CD4-positive, alpha-beta T cell treated with Interleukin-6 at 100 ng/mL for 8 hours (primary cell): Measurements from ENCODE around the gene AVEN.

Experiments
- DNase-seq: peaks from one replicate; pipeline ENCODE4 v3.0.0-alpha.2; 2020; ENCODE audit warnings: mixed read lengths, low spot score

Gene AVEN

GRCh38 chr15:33912326-33912725, 126.7 kb downstream of the AVEN start:
- DNase-seq = no peak

GRCh38 chr15:33910741-33911140, 128.3 kb downstream of the AVEN start:
- DNase-seq = no peak

GRCh38 chr15:33908406-33908805, 130.6 kb downstream of the AVEN start:
- no peak for DNase-seq

GRCh38 chr15:33907326-33907725, 131.7 kb downstream of the AVEN start:
- no peak for DNase-seq

- no peak for DNase-seq
Measured at GRCh38 chr15:33903661-33904060, 135.3 kb downstream of the AVEN start.

GRCh38 chr15:33902043-33902442, 137.0 kb downstream of the AVEN start:
- no peak for DNase-seq

GRCh38 chr15:33894193-33894592, 144.8 kb downstream of the AVEN start:
- no peak for DNase-seq

- no peak for DNase-seq
Measured at GRCh38 chr15:33888176-33888575, 150.8 kb downstream of the AVEN start.

GRCh38 chr15:33882921-33883320, 156.1 kb downstream of the AVEN start:
- DNase-seq = no peak

GRCh38 chr15:33874156-33874555, 164.8 kb downstream of the AVEN start:
- no peak for DNase-seq

- no peak for DNase-seq
Measured at GRCh38 chr15:33872416-33873106, 166.4 kb downstream of the AVEN start.

- DNase-seq = no peak
Measured at GRCh38 chr15:33871980-33872379, 167.0 kb downstream of the AVEN start.

- DNase-seq = no peak
Measured at GRCh38 chr15:33866101-33866737, 172.8 kb downstream of the AVEN start.

GRCh38 chr15:33865416-33865815, 173.6 kb downstream of the AVEN start:
- no peak for DNase-seq

- no peak for DNase-seq
Measured at GRCh38 chr15:33864360-33865075, 174.5 kb downstream of the AVEN start.

GRCh38 chr15:33860754-33861153, 178.2 kb downstream of the AVEN start:
- DNase-seq = no peak

GRCh38 chr15:33859992-33860545, 178.9 kb downstream of the AVEN start:
- no peak for DNase-seq

GRCh38 chr15:33858836-33859235, 180.2 kb downstream of the AVEN start:
- no peak for DNase-seq

GRCh38 chr15:33857726-33858125, 181.3 kb downstream of the AVEN start:
- no peak for DNase-seq

- no peak for DNase-seq
Measured at GRCh38 chr15:33852570-33852969, 186.4 kb downstream of the AVEN start.

- no peak for DNase-seq
Measured at GRCh38 chr15:33852094-33852493, 186.9 kb downstream of the AVEN start.

GRCh38 chr15:33851079-33851478, 187.9 kb downstream of the AVEN start:
- DNase-seq = no peak

- DNase-seq = no peak
Measured at GRCh38 chr15:33848011-33848410, 191.0 kb downstream of the AVEN start.
